HG03066 (cell line): ENCODE data around the gene LATS2.

Experiments used
- ATAC-seq: cut with Tn5 transposase; IDR thresholded peaks from one replicate; pipeline ENCODE4 v1.9.1; 2021; ENCODE audit warnings: low read depth; ENCODE audit not compliant: unreplicated experiment

LATS2 gene

DNA sequence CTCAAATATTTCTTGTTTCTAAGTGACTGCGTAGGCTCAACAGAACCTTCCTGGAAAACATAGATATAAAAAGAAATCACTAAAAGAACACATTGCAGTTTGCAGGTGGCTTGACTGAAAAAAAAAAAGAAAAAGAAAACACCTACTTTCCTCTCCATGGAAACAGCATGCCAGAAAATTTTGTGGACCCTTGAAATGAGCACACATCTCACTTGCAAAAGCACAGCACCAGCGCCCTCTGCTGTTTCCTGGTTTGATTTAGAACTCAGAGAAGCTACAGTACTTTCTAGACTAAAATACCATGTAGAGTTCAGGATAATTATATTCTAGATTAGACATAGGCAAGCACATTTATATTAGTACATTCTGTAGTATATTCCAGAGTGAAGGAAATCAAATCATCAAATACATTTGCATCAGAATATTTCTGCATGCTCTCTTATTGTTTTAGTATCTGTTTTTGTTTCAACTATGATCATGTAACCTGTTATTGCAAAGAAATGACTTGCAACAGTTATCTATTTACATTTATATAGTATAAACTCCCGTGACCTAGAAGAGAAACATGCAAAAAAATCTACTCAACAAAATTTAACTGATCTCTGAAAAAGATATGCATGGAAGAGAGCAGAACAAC, 136.5 kb downstream of the LATS2 start:
- no peak for ATAC-seq

DNA sequence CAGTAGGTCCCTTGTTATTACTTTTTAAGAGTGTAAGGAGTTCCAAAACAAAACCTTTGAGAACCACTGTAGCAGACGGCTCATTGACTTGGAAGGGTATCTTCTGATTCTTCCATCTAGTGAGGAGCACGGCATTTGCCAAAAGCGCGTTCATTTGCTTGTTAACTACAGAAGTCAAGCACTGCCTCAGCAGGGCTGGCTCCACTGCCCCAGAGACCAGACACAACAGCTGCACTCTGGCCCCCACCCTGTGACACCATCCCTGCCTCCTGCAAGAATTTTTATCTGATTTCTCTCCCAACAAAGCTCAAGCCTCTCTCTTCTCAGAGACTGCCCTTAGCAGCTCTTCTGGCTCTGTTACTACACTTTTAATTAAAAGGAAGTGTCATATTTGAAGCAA, 138.1 kb downstream of the LATS2 start:
- ATAC-seq: no peak
